Stimulated activated CD4-positive, alpha-beta T cell treated with anti-CD3 and anti-CD28 coated beads, Interleukin-4, amount 100 ng/mL, for 4 hours (primary cell): ENCODE results near the gene KLHDC10.
"Not testable (repeated sequence)": the region's sequence is repeated elsewhere in the genome, so short reads cannot be mapped to it uniquely, and the experiment has no call there.

ENCODE experiments used
- DNase-seq, 2 experiments: peaks; one replicate each; pipeline ENCODE4 v3.0.0-alpha.2; 2020

Gene KLHDC10

DNA sequence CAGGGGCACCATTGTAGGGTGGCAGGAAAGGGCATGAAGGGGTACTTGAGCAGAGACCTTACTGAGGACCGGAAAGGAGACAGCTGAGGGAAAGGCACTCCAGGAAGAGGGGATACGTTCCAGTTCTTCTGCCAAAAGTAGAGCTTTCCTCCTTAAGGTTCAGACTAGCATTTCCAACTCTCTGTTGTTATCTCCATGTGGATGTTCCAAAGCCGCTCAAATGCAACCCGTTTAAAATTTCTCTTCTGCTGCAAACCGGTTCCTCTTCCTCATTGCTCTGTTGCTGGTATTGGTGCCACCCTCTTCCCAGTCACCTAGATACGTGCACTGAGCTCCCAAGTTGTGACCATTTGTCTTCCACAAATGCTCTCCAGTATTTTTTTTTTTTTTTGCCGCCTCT, 87.4 kb downstream of the KLHDC10 start:
- DNase-seq: no peak

- no peak for DNase-seq
Observed at GRCh38 chr7:130160023-130160422, 89.7 kb downstream of the KLHDC10 start.

DNA sequence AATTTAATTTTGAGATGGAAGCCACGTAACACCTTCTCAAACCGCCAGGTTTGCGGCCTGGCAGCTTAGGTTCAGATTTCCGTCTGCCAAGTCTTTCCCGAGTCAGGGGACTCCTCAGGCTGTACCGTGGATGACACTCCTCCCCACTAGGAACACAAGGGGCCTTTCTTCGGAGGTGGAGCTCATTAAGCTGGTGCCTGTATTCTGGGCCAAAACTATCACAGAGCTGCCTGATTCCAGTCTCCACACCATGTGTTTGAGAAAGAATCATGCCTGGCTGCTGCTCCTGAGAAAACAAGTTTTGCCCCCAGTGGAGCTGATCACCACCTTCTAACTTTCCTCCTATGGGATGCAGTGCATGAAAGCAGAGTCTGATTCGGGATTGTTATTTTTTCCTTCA, 90.1 kb downstream of the KLHDC10 start:
- no peak for DNase-seq

DNA sequence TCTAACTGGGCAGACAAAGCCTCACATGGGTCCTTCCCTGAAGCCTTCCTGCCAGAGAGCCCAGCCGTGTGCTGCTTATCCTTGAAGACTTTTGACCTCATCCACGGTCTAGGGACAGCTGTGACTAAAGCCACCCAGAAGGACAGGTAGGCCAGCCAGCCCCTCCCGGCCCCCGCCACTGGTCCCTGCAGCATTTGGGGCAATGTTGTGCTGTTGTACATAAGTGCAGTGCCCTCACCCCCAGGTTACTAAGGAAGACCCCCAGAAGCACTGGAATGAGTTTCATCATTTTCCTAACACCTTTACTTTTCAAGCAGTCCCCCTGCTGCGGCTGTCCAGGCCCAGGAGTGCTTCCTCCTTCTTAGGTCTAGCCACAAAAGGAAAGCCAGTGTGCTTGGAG, 91.9 kb downstream of the KLHDC10 start:
- DNase-seq: no peak

DNA sequence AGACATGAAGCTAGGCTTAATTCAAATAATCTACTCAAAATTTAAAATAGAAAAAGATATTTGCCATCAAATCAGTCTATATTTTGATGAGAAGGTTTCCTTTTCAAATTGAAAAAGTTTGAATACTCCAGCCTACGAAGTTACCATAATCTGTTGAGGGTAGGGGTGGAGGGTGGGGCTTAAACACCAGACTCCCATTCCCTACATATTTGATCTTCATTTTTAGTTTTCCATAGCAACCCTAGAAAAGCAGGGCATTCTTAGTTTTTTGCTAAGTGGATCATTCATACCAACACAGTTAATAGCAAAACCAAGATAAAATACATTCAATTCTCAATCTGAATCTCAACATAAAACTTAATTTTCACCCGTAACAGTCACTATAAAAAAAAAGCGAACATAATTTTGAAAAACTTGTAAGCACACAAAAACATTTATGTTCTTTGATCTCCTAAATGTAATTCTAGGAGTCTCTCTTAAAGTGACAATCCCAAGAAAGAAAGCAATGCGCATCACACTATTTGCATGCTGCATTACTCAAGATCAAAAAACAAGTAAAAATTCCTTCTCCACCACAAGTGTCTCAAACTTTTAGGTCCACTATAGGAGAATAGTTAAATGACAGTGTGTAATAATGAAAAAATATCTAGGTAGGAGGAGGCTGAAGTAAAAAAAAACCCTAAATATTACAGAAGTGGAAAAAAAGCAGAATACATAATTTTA, 104.1 kb downstream of the KLHDC10 start:
- DNase-seq: no peak

GRCh38 chr7:130178251-130178650, 107.9 kb downstream of the KLHDC10 start:
- no peak for DNase-seq

DNA sequence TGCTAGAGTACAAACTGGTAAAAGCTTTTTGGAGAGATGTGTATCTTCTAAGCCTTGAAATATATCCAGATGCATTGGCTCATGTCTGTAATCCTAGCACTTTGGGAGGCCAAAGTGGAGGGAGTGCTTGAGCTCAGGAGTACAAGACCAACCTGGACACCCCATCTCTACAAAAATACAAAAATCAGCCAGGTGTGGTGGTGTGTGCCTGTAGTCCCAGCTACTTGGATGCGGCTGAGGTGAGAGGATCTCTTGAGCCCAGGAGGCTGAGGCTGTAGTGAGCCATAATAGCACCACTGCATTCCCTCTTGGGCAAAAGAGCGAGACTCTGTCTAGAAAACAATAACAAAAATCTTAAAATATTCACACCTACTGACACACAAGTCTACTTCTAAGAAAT, 109.3 kb downstream of the KLHDC10 start:
- no peak for DNase-seq

DNA sequence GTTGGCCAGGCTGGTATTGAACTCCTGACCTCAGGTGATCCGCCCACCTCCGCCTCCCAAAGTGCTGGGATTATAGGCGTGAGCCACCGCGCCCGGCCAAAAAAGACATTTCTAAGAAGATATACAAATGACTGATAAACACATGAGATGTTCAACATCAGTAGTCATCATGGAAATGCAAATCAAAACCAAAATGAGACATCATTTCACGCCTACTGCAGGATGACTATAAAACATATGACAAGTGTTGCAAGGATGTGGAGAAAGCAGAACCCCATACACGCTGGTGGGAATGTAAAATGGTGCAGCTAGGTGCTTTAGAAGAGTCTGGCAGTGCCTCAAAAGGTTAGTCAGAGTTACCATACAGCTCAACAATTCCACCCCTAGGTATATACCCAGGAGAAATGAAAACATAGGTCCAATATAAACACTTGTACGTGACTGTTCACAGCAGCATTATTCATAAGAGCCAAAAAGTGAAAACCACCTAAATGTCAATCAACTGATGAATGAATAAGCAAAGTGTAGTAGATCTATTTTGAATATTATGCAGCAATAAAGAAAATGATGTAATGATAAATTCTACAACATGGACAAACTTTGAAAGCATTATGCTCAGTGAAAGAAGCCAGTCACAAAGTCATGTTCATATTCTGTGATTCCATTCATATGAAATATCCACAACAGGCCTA, 110.4 kb downstream of the KLHDC10 start:
- DNase-seq: peak in 1 of 2 experiments; percentile 19

DNA sequence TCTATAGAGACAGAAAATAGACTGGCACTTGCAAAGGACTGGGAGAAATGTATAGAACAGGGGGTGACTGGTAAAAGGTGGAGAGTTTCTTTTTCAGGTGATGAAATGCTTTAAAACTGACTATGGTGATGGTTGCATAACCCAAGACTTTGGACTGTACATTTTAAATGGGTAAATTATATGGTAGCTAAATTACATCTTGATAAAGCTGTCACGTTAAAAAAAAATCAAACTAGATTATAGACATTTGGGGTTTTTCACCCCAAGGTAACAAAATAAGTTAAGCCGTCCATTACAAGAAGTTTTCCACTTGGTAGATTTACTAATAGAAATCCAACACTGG, 110.9 kb downstream of the KLHDC10 start:
- DNase-seq: no peak

DNA sequence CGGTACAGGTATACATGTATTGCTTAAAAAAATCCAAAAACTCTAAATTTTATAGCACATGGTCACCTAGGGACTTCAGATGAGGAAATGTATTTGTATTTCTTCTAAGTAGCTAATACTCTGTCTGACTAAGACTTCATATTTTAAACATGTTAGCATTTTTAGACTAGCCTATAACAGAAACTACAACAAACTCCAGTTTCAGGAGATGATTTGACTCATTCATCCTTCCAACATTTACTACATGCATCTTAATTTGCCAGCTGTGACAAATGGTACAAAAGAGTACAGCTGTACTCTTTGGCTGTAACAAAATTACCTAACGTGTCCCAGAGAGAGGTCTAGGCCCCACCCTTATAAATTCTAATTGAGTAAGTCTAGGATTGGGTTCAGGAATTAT, 112.7 kb downstream of the KLHDC10 start:
- no peak for DNase-seq

GRCh38 chr7:130184349-130184748, 114.0 kb downstream of the KLHDC10 start:
- not testable (repeated sequence) for DNase-seq
